Lung (tissue), 12 donors: ENCODE data around the gene RERG. TPM values are rescaled to one million over a fixed set of nuclear protein-coding genes. Genes with fewer than 3 reads are reported as not detected.

ENCODE experiments used
- ATAC-seq: fragments of 200-7000 bp; cut with Tn5 transposase; one replicate; pipeline ENCODE4 v1.9.1; 2020; ENCODE audit warnings: moderate number of reproducible peaks; ENCODE audit not compliant: insufficient read depth, low FRiP score
- DNase-seq, 3 donors: peaks; one replicate each; pipeline ENCODE4 v3.0.0-alpha.2; 2013 to 2017
- H3K27ac ChIP-seq, 2 donors: one replicate each; pipeline ENCODE4 v1.5.1; 2013; ENCODE audit warnings: mild to moderate bottlenecking in 2 of 2, moderate library complexity in 2 of 2, control low read depth in 1 of 2, inconsistent platforms in 1 of 2, low read depth in 1 of 2, low read length in 1 of 2
- H3K27me3 ChIP-seq, 3 donors: one replicate each; pipeline ENCODE4 v1.5.1; 2013; ENCODE audit warnings: low read length in 2 of 3; ENCODE audit not compliant: control insufficient read depth in 3 of 3, insufficient read depth in 3 of 3
- H3K36me3 ChIP-seq, 4 donors: one replicate each; pipeline ENCODE4 v1.5.1; 2013; ENCODE audit warnings: low read length in 4 of 4, mild to moderate bottlenecking in 1 of 4, moderate library complexity in 1 of 4; ENCODE audit not compliant: control insufficient read depth in 4 of 4, insufficient read depth in 4 of 4
- H3K4me1 ChIP-seq, 5 donors: one replicate each; pipeline ENCODE4 v1.5.1; 2013; ENCODE audit warnings: low read length in 5 of 5, mild to moderate bottlenecking in 2 of 5, moderate library complexity in 1 of 5; ENCODE audit not compliant: control insufficient read depth in 5 of 5, insufficient read depth in 5 of 5
- H3K4me3 ChIP-seq: one replicate; pipeline ENCODE4 v1.5.1; 2013; ENCODE audit warnings: mild to moderate bottlenecking, control low read depth, moderate library complexity
- H3K9ac ChIP-seq, 2 donors: one replicate each; pipeline ENCODE4 v1.5.1; 2013; ENCODE audit warnings: low read length in 2 of 2, control low read depth in 1 of 2; ENCODE audit not compliant: insufficient read depth in 1 of 2
- H3K9me3 ChIP-seq, 4 donors: one replicate each; pipeline ENCODE4 v1.5.1; 2013; ENCODE audit warnings: low read length in 3 of 4, mild to moderate bottlenecking in 1 of 4, moderate library complexity in 1 of 4; ENCODE audit not compliant: control insufficient read depth in 4 of 4, insufficient read depth in 3 of 4
- WGBS, 2 donors: extraction: QIAGEN DNeasy Blood & Tissue Kit; methylation state at CpG; one replicate each; pipeline ENCODE4 v1.1.7; 2013; 5-methylcytosine and 5-hydroxymethylcytosine counted together
- polyA plus RNA-seq, 2 donors: library from polyadenylated mRNA; stranded (reverse); fragments of 200-250 nt; gene quantifications; one replicate each; pipeline ENCODE4 v1.2.1, GENCODE V29; 2013
- total RNA-seq, 2 donors: library from RNA; depleted of rRNA in 1 of 2; stranded (reverse); fragments of >200 nt in 1 of 2; gene quantifications; one replicate each; pipeline ENCODE4 v1.2.1, GENCODE V29; 2014 to 2021
- TF ChIP-seq, protein P1 (sequence below): IDR thresholded peaks from 2 replicates; pipeline ENCODE4 v1.5.1; 2012; ENCODE audit warnings: mild to moderate bottlenecking; ENCODE audit errors: control extremely low read depth, extremely low read depth
- donor health status: control.
- donor health status: control.
- donor health status: Bipolar disorder and iron deficiency.
- donor health status: healthy.
- donor health status: DM: yes; HTN: yes; CAD: no.

RERG gene
- total and polyA plus RNA-seq, 4 donors, result 3.3 to 20.1 (median 8.5) TPM

DNA sequence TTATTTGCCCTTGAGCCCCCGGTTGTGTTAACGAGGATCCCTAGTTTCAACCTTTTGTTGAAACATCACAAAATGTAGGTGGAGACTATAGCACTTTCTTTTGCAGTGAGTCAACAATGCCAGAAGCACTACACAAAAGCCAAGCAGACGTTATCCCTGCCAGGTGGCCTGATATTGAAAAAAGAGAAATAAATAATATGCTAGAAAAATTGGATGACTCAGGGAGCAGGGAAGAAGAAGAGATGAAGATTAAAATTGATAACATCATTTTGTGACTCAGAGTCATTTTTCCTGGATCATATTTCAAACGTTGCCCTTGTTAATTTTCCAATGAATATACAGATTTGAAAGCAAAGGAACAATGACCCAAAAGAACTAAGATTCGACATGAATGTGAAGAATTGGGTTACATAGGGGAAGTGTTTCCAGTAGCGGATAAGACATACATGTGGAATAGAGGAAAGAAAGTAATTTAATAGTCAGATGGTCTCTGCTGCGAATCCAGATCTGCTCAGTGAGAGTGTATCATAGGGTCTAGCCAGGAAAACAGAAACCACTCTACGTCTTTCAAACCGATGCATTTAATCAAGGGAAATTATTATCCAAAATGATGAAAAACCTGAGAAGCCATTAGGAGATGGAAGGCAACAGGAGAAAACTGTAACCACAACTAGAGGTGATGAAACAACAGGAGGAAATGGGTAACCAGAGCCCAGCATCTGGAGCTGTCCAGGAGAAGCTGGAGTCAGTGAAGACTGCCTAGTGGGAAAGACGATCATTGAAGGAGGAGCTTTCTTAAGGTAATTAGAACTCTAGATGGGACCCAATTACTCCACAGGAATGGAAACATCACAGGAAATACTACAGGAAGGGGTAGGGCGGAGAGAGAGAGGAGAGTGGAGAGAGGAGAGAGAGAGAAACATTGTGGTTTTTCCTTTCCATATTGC, 57.9 kb downstream of the RERG start:
- 74 to 79% methylated on average over 11 of the region's 11 CpGs for WGBS, 2 donors
- ATAC-seq, result no peak
- Histone ChIP-seq H3K4me1 (peaks cover 0 to 19% (median 15%) of the 10 kb centered on the region in 5 donors), H3K27ac (peak overlapping the region in 1 of 2 donors; percentile 33), H3K36me3 (no peaks in the 10 kb centered on the region), H3K9ac (no peak overlapping the region), H3K9me3 (no peaks in the 10 kb centered on the region), H3K4me3 (no peak overlapping the region), H3K27me3 (no peaks in the 10 kb centered on the region)
- TF ChIP-seq, protein P1, sequence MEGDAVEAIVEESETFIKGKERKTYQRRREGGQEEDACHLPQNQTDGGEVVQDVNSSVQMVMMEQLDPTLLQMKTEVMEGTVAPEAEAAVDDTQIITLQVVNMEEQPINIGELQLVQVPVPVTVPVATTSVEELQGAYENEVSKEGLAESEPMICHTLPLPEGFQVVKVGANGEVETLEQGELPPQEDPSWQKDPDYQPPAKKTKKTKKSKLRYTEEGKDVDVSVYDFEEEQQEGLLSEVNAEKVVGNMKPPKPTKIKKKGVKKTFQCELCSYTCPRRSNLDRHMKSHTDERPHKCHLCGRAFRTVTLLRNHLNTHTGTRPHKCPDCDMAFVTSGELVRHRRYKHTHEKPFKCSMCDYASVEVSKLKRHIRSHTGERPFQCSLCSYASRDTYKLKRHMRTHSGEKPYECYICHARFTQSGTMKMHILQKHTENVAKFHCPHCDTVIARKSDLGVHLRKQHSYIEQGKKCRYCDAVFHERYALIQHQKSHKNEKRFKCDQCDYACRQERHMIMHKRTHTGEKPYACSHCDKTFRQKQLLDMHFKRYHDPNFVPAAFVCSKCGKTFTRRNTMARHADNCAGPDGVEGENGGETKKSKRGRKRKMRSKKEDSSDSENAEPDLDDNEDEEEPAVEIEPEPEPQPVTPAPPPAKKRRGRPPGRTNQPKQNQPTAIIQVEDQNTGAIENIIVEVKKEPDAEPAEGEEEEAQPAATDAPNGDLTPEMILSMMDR, result no peak
- no peak for DNase-seq

DNA sequence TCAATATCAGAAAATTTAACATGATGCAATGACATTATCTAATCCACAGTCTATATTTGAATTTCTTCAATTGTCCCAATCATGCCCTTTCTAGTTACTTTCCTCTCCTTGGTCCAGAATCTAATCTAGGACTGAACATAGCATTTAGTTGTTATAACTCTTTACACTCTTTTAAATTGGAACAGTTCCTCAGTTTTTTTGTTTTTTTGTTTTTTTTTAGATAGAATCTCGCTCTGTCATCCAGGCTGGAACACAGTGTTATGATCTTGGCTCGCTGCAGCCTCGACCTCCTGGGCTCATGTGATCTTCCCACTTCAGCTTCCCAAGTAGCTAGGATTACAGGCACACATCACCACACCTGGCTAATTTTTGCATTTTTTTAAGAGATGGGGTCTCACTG, 63.1 kb downstream of the RERG start:
- ATAC-seq, result no peak
- no peak overlapping the region for H3K9ac ChIP-seq
- no peaks in the 10 kb centered on the region for H3K27me3 ChIP-seq
- peak in 2 of 3 donors; percentile 60 to 61 for DNase-seq
- peaks cover 0 to 32% (median 4%) of the 10 kb centered on the region in 5 donors for H3K4me1 ChIP-seq
- no peaks in the 10 kb centered on the region for H3K36me3 ChIP-seq
- H3K9me3 ChIP-seq, result no peaks in the 10 kb centered on the region
- H3K27ac ChIP-seq, result no peak overlapping the region
- 68 to 80% methylated on average over 3 of the region's 3 CpGs for WGBS, 2 donors
- H3K4me3 ChIP-seq, result no peak overlapping the region
- TF ChIP-seq, protein P1, result no peak

GRCh38 chr12:15157269-15157671, 63.9 kb downstream of the RERG start:
- H3K27me3 ChIP-seq, result no peaks in the 10 kb centered on the region
- no peak overlapping the region for H3K4me3 ChIP-seq
- H3K9me3 ChIP-seq, result no peaks in the 10 kb centered on the region
- 43 to 54% methylated on average over 2 of the region's 2 CpGs for WGBS, 2 donors
- no peak overlapping the region for H3K27ac ChIP-seq
- peaks cover under 1 to 32% (median 4%) of the 10 kb centered on the region in 5 donors for H3K4me1 ChIP-seq
- no peaks in the 10 kb centered on the region for H3K36me3 ChIP-seq
- ATAC-seq, result no peak
- TF ChIP-seq, protein P1, result no peak
- DNase-seq, result peak; percentile 62 to 97 (median 95)
- H3K9ac ChIP-seq, result no peak overlapping the region
